HG03457 (cell line): ENCODE measurements around the gene DMD.

Experiments used
- ATAC-seq: cut with Tn5 transposase; IDR thresholded peaks from one replicate; pipeline ENCODE4 v1.9.1; 2021; ENCODE audit warnings: moderate number of reproducible peaks; ENCODE audit not compliant: unreplicated experiment

Gene DMD

DNA sequence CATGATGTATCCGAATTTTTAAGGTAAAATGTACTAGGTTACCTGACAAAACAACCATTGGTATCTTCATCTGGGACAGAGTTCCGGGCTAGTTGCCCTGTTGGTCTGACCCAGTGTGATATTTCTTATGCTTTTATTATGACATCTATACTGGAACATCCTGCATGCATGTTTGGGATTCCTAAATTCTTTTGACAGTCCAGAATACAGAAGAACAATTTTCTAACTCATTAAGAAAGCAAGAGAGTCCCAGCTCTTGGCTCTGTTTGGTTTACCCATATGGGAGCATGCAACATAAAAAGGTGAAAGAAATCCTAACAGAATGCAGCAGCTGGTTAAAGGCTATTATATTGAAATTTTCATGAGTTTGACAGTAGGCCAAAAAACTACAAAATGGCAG, 1891.8 kb downstream of the DMD start:
- no peak for ATAC-seq

DNA sequence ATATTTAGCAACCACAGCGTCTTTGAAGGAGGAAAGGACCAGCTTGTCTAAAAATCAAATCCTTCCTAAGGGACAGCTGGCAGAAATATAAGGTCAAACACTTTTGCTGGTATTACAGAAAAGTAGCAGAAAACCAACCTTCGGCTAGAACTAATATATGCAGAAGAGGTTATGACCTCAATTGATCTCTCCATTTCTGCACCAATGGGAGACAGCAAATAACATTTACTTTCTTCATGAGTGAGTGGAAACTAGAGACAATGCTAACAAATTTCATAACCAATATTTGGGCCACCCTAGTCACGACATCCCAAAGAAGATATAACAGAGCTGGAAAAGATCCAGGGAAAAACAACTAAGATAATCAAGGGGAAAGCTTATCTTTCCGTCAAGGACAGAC, 1892.5 kb downstream of the DMD start:
- no peak for ATAC-seq

GRCh38 chrX:31316340-31316991, 1894.9 kb downstream of the DMD start:
- ATAC-seq: no peak

GRCh38 chrX:31314921-31315320, 1896.4 kb downstream of the DMD start:
- ATAC-seq: no peak

DNA sequence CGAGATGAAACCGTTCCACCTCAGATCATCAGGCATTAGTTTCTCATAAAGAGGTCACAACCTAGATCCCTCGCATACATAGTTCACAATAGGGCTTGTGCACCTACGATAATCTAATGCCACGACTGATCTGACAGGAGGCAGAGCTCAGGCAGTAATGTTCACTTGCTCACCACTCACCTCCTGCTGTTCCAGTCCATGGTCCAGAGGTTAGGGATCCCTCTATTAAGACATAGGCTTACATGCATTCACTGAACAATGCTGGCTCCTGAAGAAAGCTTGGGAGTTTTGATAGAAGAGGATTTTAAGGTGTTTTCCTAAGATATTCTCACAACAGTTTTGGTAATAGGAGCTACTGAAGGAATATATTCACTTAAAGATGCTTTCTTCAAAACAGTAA, 1903.4 kb downstream of the DMD start:
- no peak for ATAC-seq

- ATAC-seq: no peak
Observed at GRCh38 chrX:31302573-31303075, 1908.7 kb downstream of the DMD start.

GRCh38 chrX:31301941-31302340, 1909.4 kb downstream of the DMD start:
- no peak for ATAC-seq

DNA sequence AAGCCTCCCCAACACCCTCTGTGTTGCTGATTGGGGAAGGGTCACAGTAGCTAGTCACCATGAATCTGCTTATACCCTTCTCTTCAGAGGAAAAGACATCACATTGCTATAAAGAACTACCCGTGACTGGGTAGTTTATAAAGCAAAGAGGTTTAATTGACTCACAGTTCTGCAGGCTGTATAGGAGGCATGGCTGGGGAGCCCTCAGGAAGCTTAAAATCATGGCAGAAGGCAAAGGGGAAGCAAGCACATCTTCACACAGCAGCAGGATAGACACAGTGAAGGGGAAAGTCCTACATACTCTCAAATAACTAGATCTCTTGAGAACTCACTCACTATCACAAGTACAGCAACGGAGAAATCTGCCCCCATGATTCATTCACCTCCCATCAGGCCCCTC, 1910.1 kb downstream of the DMD start:
- ATAC-seq: no peak

- no peak for ATAC-seq
Observed at GRCh38 chrX:31298916-31299315, 1912.4 kb downstream of the DMD start.

DNA sequence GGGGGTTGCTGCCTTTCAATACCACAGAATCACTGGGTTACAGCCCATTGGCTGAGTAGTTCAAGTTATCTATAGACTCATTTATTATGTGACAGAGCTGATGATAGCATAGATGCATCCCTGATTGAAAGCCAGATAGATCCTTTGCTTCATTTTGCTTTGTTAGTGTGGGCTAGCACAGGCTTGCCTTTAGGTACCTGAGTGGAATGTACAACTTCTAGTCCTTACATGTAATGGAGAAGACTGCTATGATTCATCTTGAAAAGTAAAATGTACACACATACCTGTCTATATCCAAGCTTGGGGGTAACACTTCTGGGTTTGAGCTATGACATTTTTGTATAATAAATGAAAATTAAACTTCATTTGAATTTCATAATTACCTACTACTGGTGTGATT, 1913.5 kb downstream of the DMD start:
- no peak for ATAC-seq

DNA sequence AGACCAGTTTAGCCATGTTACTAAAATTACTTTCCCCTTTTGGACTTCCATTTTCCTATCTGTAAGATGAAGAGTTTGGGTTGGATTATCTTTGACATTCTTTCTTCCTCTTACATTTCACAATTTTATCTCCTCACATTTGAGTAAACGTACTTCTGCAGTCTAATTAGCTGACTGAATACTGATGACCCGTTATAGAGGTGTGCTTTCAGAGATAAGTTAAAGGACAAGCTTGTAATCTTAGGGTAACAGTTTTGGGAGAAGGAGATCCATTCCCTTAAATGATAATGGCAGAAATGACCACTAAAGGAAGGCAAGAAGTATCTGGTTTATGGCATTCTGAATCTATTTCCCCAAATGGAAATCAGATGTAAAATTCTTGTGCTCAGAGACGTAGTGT, 1916.9 kb downstream of the DMD start:
- ATAC-seq: no peak

GRCh38 chrX:31293409-31293808, 1917.9 kb downstream of the DMD start:
- ATAC-seq: no peak

DNA sequence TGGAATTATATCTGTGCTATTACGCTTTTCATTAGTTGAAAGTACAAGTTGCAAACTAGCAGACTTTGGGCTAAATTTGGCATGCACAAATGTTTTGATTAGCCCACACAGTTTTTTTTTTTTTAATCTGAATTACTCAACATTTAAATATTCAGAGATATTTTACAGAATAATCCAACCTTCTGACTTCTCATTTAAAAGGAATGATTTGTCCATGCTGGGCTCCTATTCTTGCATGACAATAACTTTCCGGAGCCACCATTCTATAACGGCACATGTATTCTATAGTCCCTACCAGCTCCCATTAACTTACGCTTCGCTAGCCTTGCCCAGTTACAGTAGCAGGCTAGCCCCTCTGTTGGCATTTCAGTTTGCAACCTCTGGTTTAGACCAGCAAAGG, 1920.2 kb downstream of the DMD start:
- ATAC-seq: no peak

DNA sequence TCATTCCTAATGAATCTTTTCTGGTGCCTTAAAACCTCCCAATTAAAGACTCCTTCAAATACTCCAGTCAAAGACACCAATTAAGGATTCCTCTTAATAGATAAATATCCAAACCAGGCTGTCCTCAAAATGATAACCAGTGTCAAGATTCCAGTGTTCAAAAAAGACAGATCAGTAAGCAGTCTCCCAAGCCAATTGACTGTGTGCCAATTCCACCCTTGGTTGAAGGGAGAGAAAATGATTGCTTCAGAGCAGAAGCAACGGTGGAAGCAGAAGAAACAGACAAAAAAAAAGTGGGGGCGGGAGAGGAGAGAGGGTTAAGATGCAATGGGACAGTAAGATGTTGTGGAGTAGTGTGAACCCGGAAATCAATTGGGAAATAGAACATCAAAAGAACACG, 1923.5 kb downstream of the DMD start:
- ATAC-seq: no peak

- ATAC-seq: no peak
Observed at GRCh38 chrX:31280580-31280979, 1930.8 kb downstream of the DMD start.

- no peak for ATAC-seq
Observed at GRCh38 chrX:31279359-31279758, 1932.0 kb downstream of the DMD start.

DNA sequence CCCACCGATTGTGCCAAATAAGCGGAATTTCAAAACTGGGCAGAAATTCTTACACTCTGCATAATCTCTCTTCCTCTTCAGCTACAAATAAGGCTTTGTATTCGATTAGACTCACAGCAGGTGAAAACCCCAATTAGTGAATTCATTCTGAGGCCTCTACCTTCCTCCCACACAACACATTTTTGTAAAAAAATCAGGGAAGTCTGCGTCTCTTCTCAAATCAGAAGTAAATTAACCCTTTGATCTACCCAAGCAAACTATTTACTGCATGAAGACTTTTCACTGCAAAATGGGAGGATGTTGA, 1938.9 kb downstream of the DMD start:
- no peak for ATAC-seq

DNA sequence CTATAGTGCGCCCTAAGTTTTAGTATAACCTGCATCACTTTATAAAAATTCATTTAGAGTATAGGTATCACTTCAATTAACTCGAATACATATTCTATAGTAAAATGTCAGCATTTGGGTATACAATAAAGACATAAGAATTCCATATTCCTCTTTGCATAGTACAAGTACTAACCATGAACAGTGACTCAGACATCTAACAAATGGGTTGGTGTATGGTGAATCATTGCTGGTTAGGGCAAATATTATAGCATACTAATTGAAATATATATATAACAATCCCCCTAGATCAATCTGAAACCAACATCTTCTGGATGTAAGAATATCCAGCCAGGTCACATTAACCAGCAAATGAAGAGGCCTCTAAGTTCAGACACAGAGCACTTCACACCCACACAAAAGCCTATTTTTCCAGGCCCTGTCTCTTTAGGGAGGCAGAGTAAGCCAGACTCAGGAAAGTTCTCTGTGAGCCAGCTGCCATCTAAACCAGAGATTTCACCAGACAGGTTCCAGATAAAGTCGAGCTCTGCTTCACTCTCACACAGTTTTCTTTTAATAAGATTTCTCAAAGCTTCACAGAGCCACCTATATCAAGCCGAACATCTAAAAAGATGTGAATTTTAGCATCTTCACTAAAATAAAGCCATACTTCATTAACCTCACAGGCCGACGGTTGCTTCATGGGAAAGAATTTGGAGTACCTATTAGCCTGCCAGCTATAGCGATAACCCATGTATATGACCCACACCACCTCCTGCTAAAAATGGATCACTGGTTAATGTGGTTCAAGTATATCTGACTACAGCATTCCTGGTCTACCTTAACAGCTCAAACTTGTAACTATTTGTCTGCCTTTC, 1939.5 kb downstream of the DMD start:
- ATAC-seq: no peak

DNA sequence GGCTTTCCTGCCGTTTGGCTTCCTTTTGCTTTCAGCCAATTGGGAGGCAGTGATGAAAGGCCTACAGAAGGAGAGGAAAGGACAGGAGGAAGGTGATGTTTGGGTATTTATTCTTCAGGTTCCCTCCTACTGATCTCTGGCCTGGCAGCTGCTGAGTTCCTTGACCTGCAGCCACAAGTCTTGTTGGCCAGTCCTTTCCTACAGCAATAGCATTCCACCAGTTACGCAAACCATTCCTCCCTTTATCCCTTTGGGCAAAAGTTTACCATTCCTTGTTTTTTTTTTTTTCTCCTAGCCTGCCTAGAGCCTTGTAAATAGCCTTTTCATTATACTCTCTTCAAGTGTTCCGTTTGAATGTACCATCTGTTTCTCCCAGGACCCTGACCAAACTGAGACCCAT, 1941.4 kb downstream of the DMD start:
- no peak for ATAC-seq

DNA sequence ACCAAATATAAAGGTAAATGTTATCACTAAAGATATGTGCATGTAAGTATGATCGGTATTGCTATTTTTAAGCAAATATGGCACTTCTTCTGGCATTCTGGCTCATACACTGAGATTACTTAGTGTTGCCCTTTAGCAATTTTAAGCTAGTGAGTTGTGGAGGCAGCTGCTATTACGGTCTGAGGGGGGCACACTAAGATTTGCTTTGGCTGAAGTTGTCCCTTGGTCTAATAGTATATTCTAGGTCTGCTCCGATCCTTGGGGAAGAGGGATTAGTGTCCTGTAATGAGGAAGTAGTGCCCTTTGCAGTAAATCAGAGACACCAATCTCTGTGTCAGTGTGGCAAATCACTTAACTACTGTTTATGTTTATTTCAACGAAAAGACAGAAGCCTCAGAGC, 1943.0 kb downstream of the DMD start:
- no peak for ATAC-seq

DNA sequence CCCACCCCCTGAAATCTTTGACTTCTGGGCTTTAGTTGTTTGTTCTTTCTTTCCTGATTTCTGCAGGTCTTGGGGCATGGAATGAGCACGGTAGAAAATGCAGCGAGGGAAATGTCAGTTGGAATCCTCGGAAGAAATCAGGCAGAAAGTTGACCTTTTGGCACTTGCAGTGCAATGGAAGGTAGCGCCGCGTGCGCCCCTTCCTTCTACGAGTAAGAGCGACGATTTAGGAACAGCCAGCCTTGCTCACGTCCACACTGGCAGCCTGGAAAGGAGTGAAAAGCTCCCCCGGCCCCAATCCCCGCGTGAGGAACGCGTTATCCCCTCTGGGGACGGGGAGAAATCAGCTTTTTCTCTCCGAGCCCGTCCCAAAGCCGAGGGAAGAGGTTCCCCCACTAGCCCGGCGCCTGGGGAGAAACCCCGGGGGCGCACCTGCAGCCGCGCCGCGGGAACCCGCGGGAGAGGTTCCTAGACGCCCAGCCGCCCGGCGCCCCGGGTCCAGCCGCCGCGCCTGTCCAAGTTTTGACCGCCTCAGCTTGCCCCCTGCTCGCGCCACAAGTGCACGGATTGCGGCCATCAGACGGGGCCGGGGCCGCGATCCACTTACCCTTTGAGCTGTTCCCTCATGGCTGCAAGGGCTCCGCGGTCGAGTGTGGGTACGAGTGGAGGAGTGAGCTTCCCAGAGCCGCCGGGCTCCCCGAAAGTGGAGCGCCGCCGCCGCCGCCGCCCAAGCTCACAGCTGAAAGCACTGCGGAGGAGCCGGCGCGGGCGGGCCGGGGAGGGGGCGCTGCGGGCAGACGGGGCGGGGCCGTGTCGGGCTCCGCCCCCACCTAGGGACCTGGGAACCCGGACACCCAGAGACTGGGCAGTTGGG, 1944.9 kb downstream of the DMD start:
- peak; percentile 89 for ATAC-seq

- ATAC-seq: no peak
Observed at GRCh38 chrX:31265383-31265782, 1946.0 kb downstream of the DMD start.
